ENCODE results near the gene PRUNE2.

PRUNE2 gene

DNA sequence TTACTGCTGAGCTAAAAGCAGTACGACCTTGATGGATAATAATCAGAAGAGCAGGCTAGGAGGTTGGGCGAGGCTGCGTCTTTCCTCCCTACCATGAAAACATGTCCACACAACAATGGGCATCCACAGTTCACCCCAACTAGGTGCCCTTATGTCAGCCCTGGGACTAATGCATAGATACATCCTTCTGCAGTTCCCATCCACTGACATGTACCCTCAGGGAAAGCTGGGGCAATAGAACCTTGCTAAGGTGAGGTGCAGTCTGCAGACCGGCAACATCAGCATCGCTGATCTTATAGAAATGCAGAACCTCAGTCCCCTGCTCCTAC is 697 bp upstream of the PRUNE2 start:
- TF ChIP-seq, protein P1, sequence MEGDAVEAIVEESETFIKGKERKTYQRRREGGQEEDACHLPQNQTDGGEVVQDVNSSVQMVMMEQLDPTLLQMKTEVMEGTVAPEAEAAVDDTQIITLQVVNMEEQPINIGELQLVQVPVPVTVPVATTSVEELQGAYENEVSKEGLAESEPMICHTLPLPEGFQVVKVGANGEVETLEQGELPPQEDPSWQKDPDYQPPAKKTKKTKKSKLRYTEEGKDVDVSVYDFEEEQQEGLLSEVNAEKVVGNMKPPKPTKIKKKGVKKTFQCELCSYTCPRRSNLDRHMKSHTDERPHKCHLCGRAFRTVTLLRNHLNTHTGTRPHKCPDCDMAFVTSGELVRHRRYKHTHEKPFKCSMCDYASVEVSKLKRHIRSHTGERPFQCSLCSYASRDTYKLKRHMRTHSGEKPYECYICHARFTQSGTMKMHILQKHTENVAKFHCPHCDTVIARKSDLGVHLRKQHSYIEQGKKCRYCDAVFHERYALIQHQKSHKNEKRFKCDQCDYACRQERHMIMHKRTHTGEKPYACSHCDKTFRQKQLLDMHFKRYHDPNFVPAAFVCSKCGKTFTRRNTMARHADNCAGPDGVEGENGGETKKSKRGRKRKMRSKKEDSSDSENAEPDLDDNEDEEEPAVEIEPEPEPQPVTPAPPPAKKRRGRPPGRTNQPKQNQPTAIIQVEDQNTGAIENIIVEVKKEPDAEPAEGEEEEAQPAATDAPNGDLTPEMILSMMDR (IDR thresholded peaks at IDR 0.05; ENCODE audit: low read depth, low read length, missing control alignments): no peak
- H3K27me3 ChIP-seq (replicated peaks): peaks cover 28% of the 10 kb centered on the region
- no peak for DNase-seq
- H3K36me3 ChIP-seq (replicated peaks): no peaks in the 10 kb centered on the region
- no peak overlapping the region for H3K27ac ChIP-seq
- peak overlapping the region; percentile 20 for H3K4me3 ChIP-seq (ENCODE audit: low read depth, low read length)
- in situ Hi-C loops (cut with HindIII; ENCODE audit: low pct_ligation_motif_present, low sequenced_read_pairs): no loop called here

DNA sequence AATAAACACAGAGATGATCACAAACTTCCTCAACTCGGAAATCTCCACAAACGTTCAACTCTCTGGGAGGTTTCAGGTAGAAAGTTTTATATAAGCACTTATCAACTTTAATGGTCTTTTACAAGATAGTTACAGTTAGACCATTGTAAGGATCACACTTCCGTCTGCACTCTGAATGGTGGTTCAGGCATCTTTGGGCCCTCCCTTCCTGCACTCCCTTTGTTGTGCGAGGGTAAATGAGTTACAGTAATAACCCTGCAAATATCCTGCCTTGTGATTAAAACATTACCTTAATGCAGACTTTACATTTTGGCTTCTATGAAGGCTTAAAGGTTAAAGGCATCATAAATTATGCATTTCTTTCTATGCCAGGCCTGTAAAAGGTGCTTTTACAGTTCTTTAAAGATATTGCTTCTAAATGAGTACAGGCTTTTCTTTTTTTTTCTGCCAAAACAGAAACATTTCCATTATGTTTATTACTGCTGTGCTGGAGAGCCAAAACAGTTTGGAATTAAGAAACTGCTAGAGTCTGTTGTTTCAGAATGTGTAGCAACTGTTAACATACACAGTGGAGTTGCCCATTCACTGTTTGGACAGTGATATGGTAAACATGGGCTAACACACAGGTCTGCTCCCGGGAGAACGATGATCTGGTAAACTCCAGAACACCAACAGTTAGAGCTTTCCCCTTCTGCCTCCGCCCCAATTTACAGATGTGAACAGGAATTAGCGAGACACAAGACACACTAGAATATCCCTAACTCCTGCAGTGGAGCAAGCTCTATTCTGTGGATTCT is 1.1 kb downstream of the PRUNE2 start:
- Histone ChIP-seq H3K27ac (no peak overlapping the region), H3K36me3 (replicated peaks) (no peaks in the 10 kb centered on the region), H3K4me3 (ENCODE audit: low read depth, low read length) (no peak overlapping the region), H3K27me3 (replicated peaks) (peaks cover 32% of the 10 kb centered on the region)
- TF ChIP-seq, protein P1 (IDR thresholded peaks at IDR 0.05; ENCODE audit: low read depth, low read length, missing control alignments): no peak
- no peak for DNase-seq
- in situ Hi-C loops (cut with HindIII; ENCODE audit: low pct_ligation_motif_present, low sequenced_read_pairs): no loop called here

DNA sequence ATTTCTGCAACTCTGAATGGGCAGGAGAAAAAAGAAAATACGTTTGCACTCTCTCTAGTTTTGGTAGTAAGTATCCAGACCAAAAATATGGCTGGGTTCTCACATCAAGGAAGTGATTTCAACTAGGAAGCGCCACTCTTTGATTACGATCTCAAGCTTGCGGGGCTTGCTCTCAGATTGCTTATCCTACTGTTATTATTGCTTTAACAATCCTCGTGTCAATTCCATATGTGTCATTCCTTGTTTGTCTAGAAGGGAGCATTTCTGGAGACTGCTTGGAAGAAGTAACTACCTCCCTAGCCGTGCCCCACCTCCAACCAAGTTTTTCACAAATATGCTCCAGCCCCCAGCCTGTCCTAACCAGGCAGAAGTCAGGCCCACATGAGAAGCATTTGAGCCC is 3.5 kb downstream of the PRUNE2 start:
- H3K4me3 ChIP-seq (ENCODE audit: low read depth, low read length): no peak overlapping the region
- DNase-seq: no peak
- H3K27me3 ChIP-seq (replicated peaks): peaks cover 32% of the 10 kb centered on the region
- H3K36me3 ChIP-seq (replicated peaks): no peaks in the 10 kb centered on the region
- in situ Hi-C loops (cut with HindIII; ENCODE audit: low pct_ligation_motif_present, low sequenced_read_pairs): no loop called here
- H3K27ac ChIP-seq: no peak overlapping the region
- TF ChIP-seq, protein P1 (IDR thresholded peaks at IDR 0.05; ENCODE audit: low read depth, low read length, missing control alignments): no peak

DNA sequence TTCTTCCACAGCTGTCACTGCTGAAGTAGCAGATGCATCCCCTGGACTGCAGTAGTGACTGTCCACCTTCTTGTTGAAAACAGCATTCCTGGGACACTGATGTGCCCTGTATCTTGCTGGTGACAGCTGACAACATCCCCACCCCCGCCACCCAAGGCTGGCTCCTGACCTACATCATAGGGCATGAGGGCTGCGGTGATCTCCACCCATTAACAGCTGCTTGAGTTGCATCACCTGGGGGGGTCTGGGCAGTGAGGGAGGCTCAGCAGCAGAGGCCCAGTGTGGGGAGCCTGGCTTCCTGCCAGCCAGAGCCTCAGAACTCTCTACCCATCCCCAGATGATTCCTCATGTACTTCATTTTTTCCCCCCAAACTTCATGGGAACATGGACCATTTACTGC is 4.1 kb downstream of the PRUNE2 start:
- in situ Hi-C loops (cut with HindIII; ENCODE audit: low pct_ligation_motif_present, low sequenced_read_pairs): no loop called here
- no peak for DNase-seq
- Histone ChIP-seq H3K4me3 (ENCODE audit: low read depth, low read length) (no peak overlapping the region), H3K27me3 (replicated peaks) (peaks cover 29% of the 10 kb centered on the region), H3K36me3 (replicated peaks) (no peaks in the 10 kb centered on the region), H3K27ac (no peak overlapping the region)
- TF ChIP-seq, protein P1 (IDR thresholded peaks at IDR 0.05; ENCODE audit: low read depth, low read length, missing control alignments): no peak

DNA sequence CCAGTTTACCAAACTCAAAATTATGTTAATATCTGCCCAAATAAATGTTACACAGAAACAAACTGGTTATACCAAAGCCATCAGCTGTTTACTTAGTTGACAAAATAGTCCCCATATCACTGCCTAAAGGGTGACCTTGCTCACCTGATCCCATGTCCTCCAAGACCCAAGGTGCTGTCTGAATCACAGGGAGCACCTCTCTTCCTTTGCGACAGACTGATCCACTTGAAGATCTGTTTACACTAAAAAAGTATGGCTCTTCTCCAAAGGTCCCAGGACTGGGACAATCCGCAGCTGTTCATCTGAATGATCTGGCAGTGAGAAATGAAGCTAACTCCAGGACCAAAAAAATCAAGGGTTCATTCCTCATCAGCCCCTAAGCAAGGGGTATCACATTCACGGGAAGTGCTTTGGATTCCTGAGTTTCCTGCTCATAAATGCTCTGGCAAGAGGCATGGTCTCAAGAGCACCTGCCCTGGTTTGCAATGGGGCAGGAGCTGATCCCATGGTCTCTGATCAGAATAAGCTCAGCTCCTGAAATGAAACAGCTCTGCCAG is 5.0 kb downstream of the PRUNE2 start:
- no peak for DNase-seq
- peaks cover 23% of the 10 kb centered on the region for H3K27me3 ChIP-seq (replicated peaks)
- TF ChIP-seq, protein P1 (IDR thresholded peaks at IDR 0.05; ENCODE audit: low read depth, low read length, missing control alignments): no peak
- H3K27ac ChIP-seq: no peak overlapping the region
- H3K36me3 ChIP-seq (replicated peaks): no peaks in the 10 kb centered on the region
- in situ Hi-C loops (cut with HindIII; ENCODE audit: low pct_ligation_motif_present, low sequenced_read_pairs): no loop called here
- no peak overlapping the region for H3K4me3 ChIP-seq (ENCODE audit: low read depth, low read length)
